Retina (tissue), 1 donor: Measurements from ENCODE around the gene FPGS.
A peak's percentile ranks its signal among the peaks of the same experiment; 100 is the strongest.

Source experiments
- DNase-seq: peaks from one replicate; pipeline ENCODE4 v3.0.0-alpha.2; 2016

Gene FPGS

GRCh38 chr9:127790094-127790855, 12.4 kb upstream of the FPGS start:
- DNase-seq: no peak

- DNase-seq: no peak
Observed at GRCh38 chr9:127791085-127791484, 11.6 kb upstream of the FPGS start.

- DNase-seq: no peak
Observed at GRCh38 chr9:127792417-127793031, 10.2 kb upstream of the FPGS start.

GRCh38 chr9:127793093-127793708, 9.5 kb upstream of the FPGS start:
- DNase-seq: no peak

GRCh38 chr9:127794001-127794791, 8.5 kb upstream of the FPGS start:
- DNase-seq: no peak

GRCh38 chr9:127796225-127796813, 6.4 kb upstream of the FPGS start:
- DNase-seq: no peak

GRCh38 chr9:127796852-127797370, 5.8 kb upstream of the FPGS start:
- DNase-seq: peak; percentile 67

GRCh38 chr9:127801955-127802575, 617 bp upstream of the FPGS start:
- DNase-seq: peak; percentile 72

GRCh38 chr9:127803507-127804352, 1.0 kb downstream of the FPGS start:
- DNase-seq: no peak

- DNase-seq: no peak
Observed at GRCh38 chr9:127805620-127806019, 2.9 kb downstream of the FPGS start.

- no peak for DNase-seq
Observed at GRCh38 chr9:127806871-127807270, 4.2 kb downstream of the FPGS start.

- no peak for DNase-seq
Observed at GRCh38 chr9:127808347-127809001, 5.8 kb downstream of the FPGS start.

GRCh38 chr9:127809002-127809539, 6.4 kb downstream of the FPGS start:
- peak; percentile 35 for DNase-seq

- DNase-seq: peak; percentile 58
Observed at GRCh38 chr9:127809540-127810377, 7.1 kb downstream of the FPGS start.

- DNase-seq: no peak
Observed at GRCh38 chr9:127810378-127811187, 7.9 kb downstream of the FPGS start.

GRCh38 chr9:127812011-127812410, 9.3 kb downstream of the FPGS start:
- no peak for DNase-seq

- DNase-seq: no peak
Observed at GRCh38 chr9:127812936-127813675, 10.4 kb downstream of the FPGS start.
